Fibroblast of mammary gland (primary cell): ENCODE results near the gene SIPA1L2.

Experiments
- DNase-seq: peaks from one replicate; pipeline ENCODE4 v3.0.0-alpha.2; 2010; ENCODE audit warnings: low read depth
- H3K4me3 ChIP-seq: 2 replicates; pipeline ENCODE4 v1.5.1; 2011; ENCODE audit warnings: low read depth, mild to moderate bottlenecking, low read length, moderate library complexity; ENCODE audit not compliant: control insufficient read depth
- CTCF ChIP-seq: conservative IDR thresholded peaks from 2 replicates; pipeline ENCODE4 v1.5.1; 2011; ENCODE audit warnings: low read depth, low read length, inconsistent platforms; ENCODE audit not compliant: control insufficient read depth, insufficient read depth

SIPA1L2 gene

GRCh38 chr1:232581932-232582331 is 48.0 kb downstream of the SIPA1L2 start:
- DNase-seq = no peak
- H3K4me3 ChIP-seq = no peak overlapping the region
- no peak for TF ChIP-seq CTCF
